HepG2 (cell line): ENCODE results near the gene FBXW10B. TPM values are rescaled to one million over a fixed set of nuclear protein-coding genes. Genes with fewer than 3 reads are reported as not detected.
"Not testable (repeated sequence)": the region's sequence is repeated elsewhere in the genome, so short reads cannot be mapped to it uniquely, and the experiment has no call there.

Experiments
- ATAC-seq: fragments of 200-7000 bp; cut with Tn5 transposase; 3 replicates; pipeline ENCODE4 v1.9.1; 2020; ENCODE audit warnings: mild to moderate bottlenecking, moderate library complexity
- BruUV-seq: library from RNA; stranded (reverse); fragments of 400-500 nt; replicated peaks from 2 replicates; lab custom pipeline; 2021; lab: Mats Ljungman, UMichigan
- CTCF ChIA-PET: fragments of 300-600 bp; formaldehyde crosslinking; extraction: SDS; loops from one replicate; lab custom pipeline; 2021; ENCODE audit warnings: low total read pairs, inconsistent platforms, low intra/inter-chr PET ratio; lab: Yijun Ruan, JAX
- POLR2A ChIA-PET: fragments of 350-600 bp; sonication (Branson Sonifier 250); formaldehyde crosslinking; loops from one replicate; lab custom pipeline; 2020; ENCODE audit warnings: antibody characterized with exemption, inconsistent platforms; lab: Yijun Ruan, JAX
- DNase-seq: peaks from one replicate; pipeline ENCODE4 v3.0.0-alpha.2; 2015; ENCODE audit warnings: low spot score
- FAIRE-seq: peaks from 3 replicates; lab custom pipeline; 2011; peaks lifted over from hg19 to GRCh38; lab: Jason Lieb, UNC
- H2AFZ ChIP-seq: one replicate; pipeline ENCODE4 v1.6.1; 2011; ENCODE audit warnings: low read length, inconsistent platforms
- H3K27ac ChIP-seq: fragments of 300-600 bp; 3 replicates; pipeline ENCODE4 v1.8.0; 2011; ENCODE audit warnings: mixed run types, mild to moderate bottlenecking, mixed read lengths, low read length, inconsistent platforms; ENCODE audit not compliant: insufficient read depth; ENCODE audit errors: extremely low read length
- H3K27me3 ChIP-seq, 2 experiments: fragments of 200-600 bp in 1 of 2; 2 replicates in 1 of 2; 3 replicates in 1 of 2; pipeline versions ENCODE4 v1.6.0 to v1.8.0; 2011; ENCODE audit warnings: low read length in 2 of 2, mild to moderate bottlenecking in 2 of 2, moderate library complexity in 2 of 2, inconsistent platforms in 1 of 2; ENCODE audit not compliant: insufficient read depth in 2 of 2, control insufficient read depth in 1 of 2
- H3K36me3 ChIP-seq, 2 experiments: fragments of 200-600 bp in 1 of 2; replicated peaks in 1 of 2; 2 replicates in 1 of 2; 3 replicates in 1 of 2; pipeline versions ENCODE4 v1.5.1 to v1.8.0; 2011; ENCODE audit warnings: low read length in 2 of 2, inconsistent platforms in 1 of 2; ENCODE audit not compliant: insufficient read depth in 2 of 2, control insufficient read depth in 1 of 2
- H3K4me1 ChIP-seq: 2 replicates; pipeline ENCODE4 v1.5.1; 2012; ENCODE audit warnings: low read length, inconsistent platforms; ENCODE audit not compliant: insufficient read depth
- H3K4me2 ChIP-seq: 2 replicates; pipeline ENCODE4 v1.6.0; 2011; ENCODE audit warnings: low read depth, low read length, inconsistent platforms
- H3K4me3 ChIP-seq, 3 experiments: fragments of 200-600 bp in 1 of 3; sonication (generic), shearing (Covaris generic) in 1 of 3; replicated peaks in 1 of 3; 2 replicates each; pipeline ENCODE4 v1.5.1; 2011 to 2016; ENCODE audit warnings: low read length in 3 of 3, inconsistent platforms in 2 of 3, low read depth in 2 of 3, mild to moderate bottlenecking in 2 of 3, control low read depth in 1 of 3, mixed read lengths in 1 of 3; ENCODE audit not compliant: insufficient read depth in 1 of 3
- H3K79me2 ChIP-seq: one replicate; pipeline ENCODE4 v1.6.1; 2011; ENCODE audit warnings: low read length, inconsistent platforms; ENCODE audit not compliant: insufficient read depth
- H3K9ac ChIP-seq: 2 replicates; pipeline ENCODE4 v1.6.0; 2011; ENCODE audit warnings: mild to moderate bottlenecking, low read depth, low read length, inconsistent platforms; ENCODE audit not compliant: insufficient read depth
- H3K9me3 ChIP-seq: 2 replicates; pipeline ENCODE4 v1.5.1; 2012; ENCODE audit warnings: mild to moderate bottlenecking, low read length
- H4K20me1 ChIP-seq: 2 replicates; pipeline ENCODE4 v1.6.0; 2011; ENCODE audit warnings: inconsistent platforms, mild to moderate bottlenecking, low read length, moderate library complexity; ENCODE audit not compliant: insufficient read depth
- FOXA3 ChIP-seq: IDR thresholded peaks from 2 replicates; pipeline ENCODE4 v1.6.1; 2016; ENCODE audit warnings: missing genetic modification reagents, missing compliant biosample characterization
- HNF4A ChIP-seq: sonication (generic); formaldehyde crosslinking; IDR thresholded peaks from 2 replicates; pipeline ENCODE4 v1.4.0; 2020; ENCODE audit warnings: missing genetic modification reagents
- MYC ChIP-seq: sonication (generic); formaldehyde crosslinking; IDR thresholded peaks from 2 replicates; pipeline ENCODE4 v1.9.0; 2021; ENCODE audit warnings: missing genetic modification reagents, borderline replicate concordance
- SAP130 ChIP-seq: IDR thresholded peaks from 2 replicates; pipeline ENCODE4 v1.6.1; 2016; ENCODE audit warnings: low read depth
- THAP11 ChIP-seq: IDR thresholded peaks from 2 replicates; pipeline ENCODE4 v1.6.1; 2016; ENCODE audit warnings: missing biosample characterization, missing genetic modification reagents
- USF2 ChIP-seq, 2 experiments: sonication (generic) in 1 of 2; formaldehyde crosslinking in 1 of 2; IDR thresholded peaks; 2 replicates each; pipeline versions ENCODE4 v1.5.1 to v1.6.1; 2011 to 2020; ENCODE audit warnings: borderline replicate concordance in 1 of 2, low read depth in 1 of 2, low read length in 1 of 2, mild to moderate bottlenecking in 1 of 2, missing genetic modification reagents in 1 of 2, moderate library complexity in 1 of 2
- WGBS: methylation state at CpG from one replicate; pipeline ENCODE4 v1.1.6; 2017; ENCODE audit warnings: low lambda C conversion rate; 5-methylcytosine and 5-hydroxymethylcytosine counted together
- in situ Hi-C: cut with HindIII; loops from 2 replicates; pipeline ENCODE4 v1.10.0; 2017; ENCODE audit warnings: low pct_unique_long_range_greater_than_20kb; ENCODE audit not compliant: extremely low pct_ligation_motif_present
- intact Hi-C: fragments of 100-400 bp; cut with micrococcal nuclease; formaldehyde crosslinking; loops from one replicate; pipeline ENCODE4 v1.10.0; 2022; ENCODE audit not compliant: unreplicated experiment
- polyA plus RNA-seq, 8 experiments: library from polyadenylated mRNA; depleted of rRNA in 3 of 8; stranded (reverse) in 7 of 8; unstranded in 1 of 8; fragments of >200 nt; fragmentation: Illumina TruSeq in 4 of 8; extraction: Trizol in 4 of 8; gene quantifications; 2 replicates each; pipeline versions ENCODE4 v1.2.1 to v1.2.3, GENCODE V29; 2011 to 2016; ENCODE audit warnings: low read depth in 4 of 8, missing spikeins in 1 of 8, mixed read lengths in 1 of 8; ENCODE audit not compliant: insufficient read depth in 1 of 8
- total RNA-seq, 5 experiments: library from RNA; depleted of rRNA; stranded (reverse); fragments of >200 nt; fragmentation: Illumina TruSeq; extraction: Trizol; gene quantifications; 2 replicates each; pipeline ENCODE4 v1.2.3, GENCODE V29; 2016; ENCODE audit warnings: low read depth in 1 of 5
- TF ChIP-seq, protein P1 (sequence below): IDR thresholded peaks from 2 replicates; pipeline ENCODE4 v1.6.1; 2012; ENCODE audit warnings: inconsistent platforms

FBXW10B gene
- total and polyA plus RNA-seq, 2 of the 13 experiments (the other 11 are each of a cell fraction or from before 2014, with no cell fraction given): 0.13 to 0.15 TPM

DNA sequence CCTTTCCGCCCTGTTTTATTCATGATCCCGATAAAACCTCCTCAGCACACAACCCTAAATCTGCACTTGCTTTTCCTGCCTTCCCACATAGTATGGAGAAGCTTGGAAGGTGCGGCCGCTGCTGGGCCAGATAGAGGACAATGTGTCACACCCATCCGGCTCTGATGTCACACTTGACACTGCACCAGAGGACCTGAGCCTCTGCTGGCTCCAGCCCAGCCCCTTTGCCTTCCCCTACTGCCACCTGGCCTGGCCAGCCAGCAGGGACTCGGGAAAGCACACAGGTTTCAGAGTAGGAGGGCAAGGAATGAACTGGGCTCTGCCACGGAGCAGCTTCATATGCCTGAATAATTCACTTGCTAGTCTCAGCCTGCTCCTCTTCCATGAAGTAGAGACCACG, 2.6 kb upstream of the FBXW10B start:
- DNase-seq, CTCF ChIA-PET, H3K4me3 ChIP-seq, H3K36me3 ChIP-seq, FAIRE-seq, H3K9ac ChIP-seq, H2AFZ ChIP-seq, H3K79me2 ChIP-seq, POLR2A ChIA-PET, BruUV-seq, ATAC-seq, in situ Hi-C loops, H3K4me2 ChIP-seq, H3K27me3 ChIP-seq, H3K4me1 ChIP-seq, intact Hi-C loops, H3K9me3 ChIP-seq, H4K20me1 ChIP-seq, H3K27ac ChIP-seq: not testable (repeated sequence)
- 82% methylated on average over 3 of the region's 8 CpGs for WGBS

- H2AFZ ChIP-seq, FAIRE-seq, CTCF ChIA-PET, H3K36me3 ChIP-seq, H3K9ac ChIP-seq, H3K4me3 ChIP-seq, POLR2A ChIA-PET, in situ Hi-C loops, H4K20me1 ChIP-seq, H3K27ac ChIP-seq, BruUV-seq, H3K9me3 ChIP-seq, H3K27me3 ChIP-seq, H3K79me2 ChIP-seq, intact Hi-C loops: not testable (repeated sequence)
- Histone ChIP-seq H3K4me2 (peak overlapping the region; percentile 47; the same call in 1 of the 2 replicates), H3K4me1 (peaks cover 11% of the 10 kb centered on the region; the same call in 1 of the 2 replicates)
- DNase-seq (peak; percentile 62), ATAC-seq (peak; percentile 86)
- WGBS: 27% methylated on average over 3 of the region's 4 CpGs
- TF ChIP-seq USF2 (IDR thresholded peaks at IDR 0.05; ENCODE audit: low read depth, low read length) (peak; percentile 32; the same call in 1 of the 2 replicates), USF2 (CRISPR knock-in tag; IDR thresholded peaks at IDR 0.05; ENCODE audit: borderline replicate concordance) (peak; percentile 33; the same call in 1 of the 2 replicates), SAP130 (0 out of 2 replicates have a peak, but pooled peaks have one; percentile 9), HNF4A (peak; percentile 63), MYC (CRISPR knock-in tag) (peak; percentile 23; the same call in 1 of the 2 replicates), FOXA3 (CRISPR knock-in tag) (peak; percentile 15; the same call in 1 of the 2 replicates), THAP11 (CRISPR knock-in tag) (0 out of 2 replicates have a peak, but pooled peaks have one; percentile 34)
- TF ChIP-seq, protein P1, sequence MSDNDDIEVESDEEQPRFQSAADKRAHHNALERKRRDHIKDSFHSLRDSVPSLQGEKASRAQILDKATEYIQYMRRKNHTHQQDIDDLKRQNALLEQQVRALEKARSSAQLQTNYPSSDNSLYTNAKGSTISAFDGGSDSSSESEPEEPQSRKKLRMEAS: peak; percentile 22; the same call in 1 of the 2 replicates
Observed at GRCh38 chr17:15616828-15617227, 2.7 kb downstream of the FBXW10B start.

DNA sequence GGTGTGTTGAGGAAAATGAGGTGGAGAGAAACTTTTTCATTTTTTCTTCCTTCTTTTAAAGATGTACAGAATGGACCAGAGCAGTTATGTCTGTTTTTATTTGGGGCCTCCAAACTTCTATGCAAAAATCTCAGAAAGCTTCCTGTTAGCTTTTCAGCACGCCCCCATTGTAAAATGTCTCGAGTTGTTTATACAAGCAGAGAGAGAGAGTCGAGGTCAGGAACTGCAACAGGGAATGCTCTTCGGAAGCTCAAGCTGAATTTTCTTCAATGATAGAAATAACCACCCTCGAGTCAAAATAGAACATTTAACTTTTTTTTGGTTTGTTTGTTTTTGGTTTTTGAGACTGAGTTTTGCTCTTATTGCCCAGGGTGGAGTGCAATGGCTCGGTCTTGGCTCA, 3.7 kb downstream of the FBXW10B start:
- H3K36me3 ChIP-seq, POLR2A ChIA-PET, H3K9ac ChIP-seq, H3K4me3 ChIP-seq, H3K9me3 ChIP-seq, H3K79me2 ChIP-seq, DNase-seq, H2AFZ ChIP-seq, intact Hi-C loops, H3K4me2 ChIP-seq, ATAC-seq, BruUV-seq, H3K27ac ChIP-seq, FAIRE-seq, in situ Hi-C loops, CTCF ChIA-PET, H4K20me1 ChIP-seq, H3K27me3 ChIP-seq: not testable (repeated sequence)
- H3K4me1 ChIP-seq: peaks cover 11% of the 10 kb centered on the region; the same call in 1 of the 2 replicates
- WGBS: 60% methylated on average over 6 of the region's 6 CpGs
